Neural crest cell (in vitro differentiated cells): Measurements from ENCODE around the gene DISC1. TPM values are rescaled to one million over a fixed set of nuclear protein-coding genes. Genes with fewer than 3 reads are reported as not detected.

Experiments used
- DNase-seq: peaks from one replicate; pipeline ENCODE4 v3.0.0; 2021; ENCODE audit warnings: low read depth, mixed read lengths, low spot score
- H3K27ac Mint-ChIP-seq: one replicate; pipeline ENCODE4 v1.8.0; 2021; ENCODE audit warnings: mild to moderate bottlenecking, mixed read lengths; ENCODE audit not compliant: unreplicated experiment
- H3K27me3 Mint-ChIP-seq: 2 replicates; pipeline ENCODE4 v1.8.0; 2021; ENCODE audit warnings: low read depth, mild to moderate bottlenecking, mixed read lengths
- H3K36me3 Mint-ChIP-seq: 2 replicates; pipeline ENCODE4 v1.8.0; 2021; ENCODE audit warnings: low read depth, mild to moderate bottlenecking, mixed read lengths
- H3K4me1 Mint-ChIP-seq: 2 replicates; pipeline ENCODE4 v1.8.0; 2021; ENCODE audit warnings: mixed read lengths
- H3K4me3 Mint-ChIP-seq: one replicate; pipeline ENCODE4 v1.8.0; 2021; ENCODE audit warnings: mild to moderate bottlenecking, mixed read lengths
- H3K9me3 Mint-ChIP-seq: 2 replicates; pipeline ENCODE4 v1.8.0; 2021; ENCODE audit warnings: mixed read lengths
- CTCF ChIP-seq: fragments of 200-600 bp; sonication (generic); conservative IDR thresholded peaks from 2 replicates; pipeline ENCODE4 v1.5.0; 2021; ENCODE audit warnings: antibody characterized with exemption, mild to moderate bottlenecking
- total RNA-seq: library from RNA; stranded (reverse); gene quantifications from 2 replicates; pipeline ENCODE4 v1.2.1, GENCODE V29; 2021

DISC1 gene
- total RNA-seq, 1 donor from 2014 or later: 13.7 TPM

GRCh38 chr1:231748760-231749415 is 122.3 kb downstream of the DISC1 start:
- peaks cover 35% of the 10 kb centered on the region for H3K36me3 Mint-ChIP-seq
- peaks cover 22% of the 10 kb centered on the region for H3K9me3 Mint-ChIP-seq
- no peak for TF ChIP-seq CTCF
- H3K27me3 Mint-ChIP-seq: no peaks in the 10 kb centered on the region
- no peak overlapping the region for H3K27ac Mint-ChIP-seq
- H3K4me1 Mint-ChIP-seq: peaks cover 2% of the 10 kb centered on the region
- no peak for DNase-seq
- H3K4me3 Mint-ChIP-seq: no peak overlapping the region

GRCh38 chr1:231750296-231750695 is 123.7 kb downstream of the DISC1 start:
- Mint-ChIP-seq H3K4me3 (no peak overlapping the region), H3K27me3 (no peaks in the 10 kb centered on the region), H3K27ac (no peak overlapping the region), H3K9me3 (peaks cover 24% of the 10 kb centered on the region), H3K36me3 (peaks cover 44% of the 10 kb centered on the region), H3K4me1 (no peaks in the 10 kb centered on the region)
- TF ChIP-seq CTCF: no peak
- DNase-seq: no peak

- peaks cover 24% of the 10 kb centered on the region for H3K9me3 Mint-ChIP-seq
- no peak overlapping the region for H3K27ac Mint-ChIP-seq
- H3K4me1 Mint-ChIP-seq: no peaks in the 10 kb centered on the region
- H3K27me3 Mint-ChIP-seq: no peaks in the 10 kb centered on the region
- H3K36me3 Mint-ChIP-seq: peaks cover 45% of the 10 kb centered on the region
- H3K4me3 Mint-ChIP-seq: no peak overlapping the region
- DNase-seq: no peak
- no peak for TF ChIP-seq CTCF
Measured at GRCh38 chr1:231750818-231751362, 124.3 kb downstream of the DISC1 start.

- no peak overlapping the region for H3K27ac Mint-ChIP-seq
- H3K9me3 Mint-ChIP-seq: peaks cover 20% of the 10 kb centered on the region
- H3K4me1 Mint-ChIP-seq: no peaks in the 10 kb centered on the region
- no peak for DNase-seq
- H3K4me3 Mint-ChIP-seq: no peak overlapping the region
- peaks cover 42% of the 10 kb centered on the region for H3K36me3 Mint-ChIP-seq
- H3K27me3 Mint-ChIP-seq: no peaks in the 10 kb centered on the region
- no peak for TF ChIP-seq CTCF
Measured at GRCh38 chr1:231751415-231751814, 124.8 kb downstream of the DISC1 start.

GRCh38 chr1:231753313-231753712 is 126.7 kb downstream of the DISC1 start:
- Mint-ChIP-seq H3K4me3 (no peak overlapping the region), H3K27me3 (no peaks in the 10 kb centered on the region), H3K4me1 (no peaks in the 10 kb centered on the region), H3K27ac (no peak overlapping the region), H3K9me3 (peaks cover 11% of the 10 kb centered on the region), H3K36me3 (peaks cover 32% of the 10 kb centered on the region)
- no peak for DNase-seq
- no peak for TF ChIP-seq CTCF
